Activated CD8-positive, alpha-beta memory T cell treated with anti-CD3 and anti-CD28 coated beads, Interleukin-2, amount 10 ng/mL, durations not matched to agents 7 days and 5 days (primary cell): ENCODE measurements around the gene UBE2I. TPM values are rescaled to one million over a fixed set of nuclear protein-coding genes. Genes with fewer than 3 reads are reported as not detected.
A peak's percentile ranks its signal among the peaks of the same experiment; 100 is the strongest.
"Not testable (repeated sequence)": the region's sequence is repeated elsewhere in the genome, so short reads cannot be mapped to it uniquely, and the experiment has no call there.

Experiments used
- ATAC-seq: fragments of 150-1000 bp; cut with Tn5 transposase; one replicate; pipeline ENCODE4 v1.10.0; 2021; ENCODE audit warnings: moderate library complexity
- CTCF ChIA-PET: fragments of 350-600 bp; sonication (Branson Sonifier 250); formaldehyde crosslinking; loops from one replicate; lab custom pipeline; 2021; ENCODE audit warnings: antibody characterized with exemption; lab: Charles Lee
- DNase-seq: peaks from one replicate; pipeline ENCODE4 v3.0.0-alpha.2; 2020
- H3K27ac Mint-ChIP-seq: one replicate; pipeline ENCODE4 v1.8.0; 2021; ENCODE audit warnings: mild to moderate bottlenecking, mixed read lengths
- H3K27me3 Mint-ChIP-seq: one replicate; pipeline ENCODE4 v1.8.0; 2021; ENCODE audit warnings: mixed read lengths
- H3K36me3 Mint-ChIP-seq: one replicate; pipeline ENCODE4 v1.8.0; 2021; ENCODE audit warnings: mild to moderate bottlenecking, mixed read lengths
- H3K4me1 Mint-ChIP-seq: one replicate; pipeline ENCODE4 v1.8.0; 2021; ENCODE audit warnings: mixed read lengths
- H3K4me3 Mint-ChIP-seq: one replicate; pipeline ENCODE4 v1.8.0; 2021; ENCODE audit warnings: mild to moderate bottlenecking, moderate library complexity, mixed read lengths
- H3K9me3 Mint-ChIP-seq: one replicate; pipeline ENCODE4 v1.8.0; 2022; ENCODE audit warnings: low read depth, mixed read lengths
- total RNA-seq, 2 experiments: library from RNA; stranded (reverse); gene quantifications; one replicate each; pipeline ENCODE4 v1.2.3, GENCODE V29; 2021

UBE2I gene
- total RNA-seq, result 100 to 1,000 TPM; 224 to 253 TPM

DNA sequence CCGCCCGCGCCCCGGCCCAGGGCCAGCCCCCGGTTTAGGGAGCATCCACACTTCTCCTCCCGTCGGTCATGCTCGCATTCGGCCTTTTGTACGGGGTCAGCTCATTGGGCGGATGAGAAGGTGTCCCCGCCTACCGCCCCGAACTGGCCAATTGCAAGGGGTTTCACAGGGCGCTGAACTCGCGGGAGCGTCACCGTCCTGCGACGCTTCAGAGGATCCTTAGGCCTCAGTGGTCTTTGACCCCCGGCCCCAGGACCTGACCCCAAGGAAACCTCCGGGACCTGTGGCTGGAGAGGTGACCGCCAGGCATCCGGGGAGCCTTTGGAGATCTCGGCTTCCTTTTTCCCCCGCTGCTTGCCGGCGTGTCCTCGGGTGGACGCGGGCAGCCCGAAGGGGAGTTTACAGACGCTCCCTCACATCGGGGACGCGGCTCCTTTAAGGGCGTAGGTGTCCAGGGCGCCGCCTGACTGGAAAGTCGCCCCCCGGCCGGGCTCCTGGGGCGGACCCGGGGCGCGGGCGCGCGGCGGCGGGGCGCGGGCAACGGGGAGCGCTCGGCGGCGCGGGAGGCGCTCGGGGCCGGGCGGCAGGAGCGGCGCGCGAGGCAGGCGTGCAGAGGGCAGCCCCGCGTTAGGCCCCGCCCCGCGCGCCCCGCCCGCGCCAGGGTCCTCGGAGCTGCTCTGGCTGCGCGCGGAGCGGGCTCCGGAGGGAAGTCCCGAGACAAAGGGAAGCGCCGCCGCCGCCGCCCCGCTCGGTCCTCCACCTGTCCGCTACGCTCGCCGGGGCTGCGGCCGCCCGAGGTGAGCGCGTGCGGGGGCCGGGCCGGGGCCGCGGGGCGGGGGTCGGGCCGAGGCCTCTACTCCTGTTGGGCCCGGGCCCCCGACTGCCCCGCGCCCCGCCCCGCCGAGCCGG lies at the start of gene UBE2I:
Gene UBE2I (plus strand): TSS at position 660 of the 909 bp plus-strand sequence. CDS start 4,395 bp downstream, outside the sequence.
- H3K27ac Mint-ChIP-seq, result peak within 1 kb of the TSS; percentile 98
- DNase-seq (peak; percentile 98), ATAC-seq (peak; percentile 75)
- no peaks in the 10 kb centered on the region for H3K9me3 Mint-ChIP-seq
- CTCF ChIA-PET, result interaction anchor here (1.1 to 1.4 kb wide), 2 partner anchors 8 to 23 kb away, joined by 3 to 5 read pairs; no protein-coding TSS in a partner anchor
- H3K36me3 Mint-ChIP-seq, result peaks cover 14% of the 10 kb centered on the region
- no peaks in the 10 kb centered on the region for H3K27me3 Mint-ChIP-seq
- peak within 1 kb of the TSS; percentile 97 for H3K4me3 Mint-ChIP-seq
- H3K4me1 Mint-ChIP-seq, result peaks cover 48% of the 10 kb centered on the region

DNA sequence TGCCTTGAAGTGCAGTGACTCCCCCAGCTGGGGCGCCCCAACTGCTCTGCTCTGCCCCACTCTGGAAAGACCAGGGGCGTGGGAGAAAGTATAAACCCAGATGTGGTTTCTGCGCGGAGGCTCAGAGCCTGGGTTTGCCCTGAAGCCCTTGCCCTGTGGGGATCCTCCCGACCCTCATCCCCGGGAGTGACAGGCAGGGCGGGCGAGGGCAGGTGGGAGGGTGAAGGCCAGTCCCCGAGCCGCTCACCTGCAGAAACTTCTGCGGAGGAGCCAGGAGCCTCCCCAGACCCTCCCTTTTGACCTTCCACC lies 49.7 kb upstream of the UBE2I start:
- H3K27ac Mint-ChIP-seq, result no peak overlapping the region
- CTCF ChIA-PET, result no interaction called here
- peaks cover 6% of the 10 kb centered on the region for H3K9me3 Mint-ChIP-seq
- H3K36me3 Mint-ChIP-seq, result peaks cover 3% of the 10 kb centered on the region
- peaks cover 2% of the 10 kb centered on the region for H3K4me1 Mint-ChIP-seq
- peaks cover 18% of the 10 kb centered on the region for H3K27me3 Mint-ChIP-seq
- DNase-seq, result no peak
- no peak for ATAC-seq
- H3K4me3 Mint-ChIP-seq, result no peak overlapping the region

DNA sequence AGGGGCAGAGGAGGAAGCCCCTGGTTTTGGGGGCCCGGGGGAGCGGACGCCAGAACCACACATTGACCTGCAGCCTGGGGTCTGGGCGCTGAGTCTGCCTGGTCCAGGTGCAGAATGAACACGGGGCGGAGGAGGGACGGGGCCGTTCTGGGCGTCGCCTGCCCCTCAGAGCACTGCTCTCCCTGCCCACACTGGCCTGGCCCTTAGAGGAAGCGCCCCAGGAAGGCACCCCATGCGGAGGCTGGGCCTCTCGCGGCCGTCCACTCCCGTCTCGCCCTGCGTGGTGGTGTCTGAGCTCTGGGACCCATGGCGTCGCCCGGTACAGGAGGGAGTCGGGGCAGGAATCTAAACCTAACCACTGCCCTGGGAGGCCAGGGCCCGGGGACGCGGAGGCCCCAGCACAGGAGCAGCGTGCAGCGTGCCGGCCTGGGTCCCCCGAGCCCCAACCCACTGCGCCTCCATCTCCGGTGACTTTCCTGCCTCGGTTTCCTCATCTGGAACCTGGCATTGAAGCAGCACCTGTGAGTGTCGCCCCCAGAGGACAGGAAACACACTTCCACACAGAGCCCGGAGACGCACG lies 49.2 kb upstream of the UBE2I start:
- peaks cover 18% of the 10 kb centered on the region for H3K27me3 Mint-ChIP-seq
- H3K9me3 Mint-ChIP-seq, result peaks cover 9% of the 10 kb centered on the region
- ATAC-seq (no peak), DNase-seq (no peak)
- no peak overlapping the region for H3K27ac Mint-ChIP-seq
- CTCF ChIA-PET, result no interaction called here
- no peak overlapping the region for H3K4me3 Mint-ChIP-seq
- peaks cover 3% of the 10 kb centered on the region for H3K36me3 Mint-ChIP-seq
- peaks cover 2% of the 10 kb centered on the region for H3K4me1 Mint-ChIP-seq

DNA sequence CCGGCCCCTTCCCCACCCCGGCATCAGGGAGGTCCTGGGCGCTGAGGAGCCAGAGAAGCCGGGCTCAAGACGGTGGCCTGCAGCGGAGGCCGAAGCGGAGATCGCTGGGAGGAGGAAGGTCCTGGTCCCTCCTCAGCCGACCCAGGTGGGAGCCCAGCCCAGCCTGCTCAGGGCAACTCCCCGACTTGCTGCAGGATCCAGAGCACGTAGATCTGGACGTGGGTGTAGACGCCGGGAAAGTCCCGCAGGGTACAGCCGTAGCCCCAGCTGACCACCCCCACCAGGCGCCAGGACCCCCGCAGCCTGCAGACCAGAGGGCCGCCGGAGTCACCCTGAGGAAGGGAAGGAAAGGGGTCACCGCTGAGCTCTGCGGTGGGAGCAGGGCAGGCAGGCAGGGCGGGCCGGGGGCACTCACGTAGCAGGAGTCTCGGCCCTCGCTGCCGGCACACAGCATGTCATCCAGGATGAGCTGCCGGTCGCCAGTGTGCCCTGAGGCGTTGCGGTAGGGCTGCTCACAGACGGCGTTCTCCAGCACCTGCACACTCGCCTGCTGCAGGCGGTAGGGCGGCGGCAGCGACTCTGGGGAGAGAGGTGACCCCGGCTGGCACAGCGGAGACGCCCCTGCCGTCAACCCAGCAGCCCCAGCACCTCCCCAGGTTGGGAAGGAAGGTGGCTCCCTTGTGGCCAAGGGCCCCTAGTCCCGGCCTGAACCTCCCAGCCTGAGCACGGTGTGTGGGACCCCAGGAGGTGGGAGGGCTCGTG lies 48.1 kb upstream of the UBE2I start:
- Mint-ChIP-seq H3K27me3 (peaks cover 18% of the 10 kb centered on the region), H3K4me3 (no peak overlapping the region), H3K4me1 (peaks cover 2% of the 10 kb centered on the region), H3K36me3 (peaks cover 3% of the 10 kb centered on the region), H3K27ac (no peak overlapping the region), H3K9me3 (peaks cover 9% of the 10 kb centered on the region)
- DNase-seq (no peak), ATAC-seq (no peak)
- CTCF ChIA-PET, result no interaction called here

DNA sequence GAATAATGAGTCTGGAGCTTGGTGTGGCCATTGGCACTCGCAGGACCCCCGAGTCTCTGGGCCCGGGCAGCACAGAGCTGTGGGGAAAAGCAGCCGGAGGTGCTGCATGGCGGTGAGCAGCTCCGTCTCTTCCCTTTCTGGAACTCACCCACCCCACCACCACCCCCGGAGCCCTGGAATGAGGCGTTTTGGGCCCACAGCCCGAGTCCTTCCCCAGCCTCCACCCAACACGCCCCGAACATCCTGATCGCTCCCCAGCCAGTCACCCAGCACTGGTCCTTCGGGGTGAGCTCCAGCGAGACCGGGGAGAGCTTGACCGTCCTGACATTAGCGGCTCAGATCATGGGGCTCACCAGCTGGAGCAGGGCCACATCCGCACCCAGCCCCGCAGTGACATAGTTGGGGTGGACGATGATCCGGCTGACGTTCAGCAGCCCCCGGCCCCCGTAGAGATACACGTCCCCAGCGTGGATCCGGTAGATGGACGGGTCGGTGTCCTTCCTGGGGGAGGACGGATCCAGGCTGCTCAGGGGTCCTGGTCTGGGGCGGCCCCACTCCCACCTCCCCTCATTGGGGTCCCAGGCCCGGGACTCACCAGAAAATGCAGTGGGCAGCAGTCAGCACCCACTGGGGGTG lies 47.1 kb upstream of the UBE2I start:
- peaks cover 9% of the 10 kb centered on the region for H3K9me3 Mint-ChIP-seq
- DNase-seq, result no peak
- CTCF ChIA-PET, result no interaction called here
- H3K4me3 Mint-ChIP-seq, result no peak overlapping the region
- peaks cover 2% of the 10 kb centered on the region for H3K4me1 Mint-ChIP-seq
- ATAC-seq, result no peak
- peaks cover 3% of the 10 kb centered on the region for H3K36me3 Mint-ChIP-seq
- H3K27me3 Mint-ChIP-seq, result peaks cover 18% of the 10 kb centered on the region
- no peak overlapping the region for H3K27ac Mint-ChIP-seq

DNA sequence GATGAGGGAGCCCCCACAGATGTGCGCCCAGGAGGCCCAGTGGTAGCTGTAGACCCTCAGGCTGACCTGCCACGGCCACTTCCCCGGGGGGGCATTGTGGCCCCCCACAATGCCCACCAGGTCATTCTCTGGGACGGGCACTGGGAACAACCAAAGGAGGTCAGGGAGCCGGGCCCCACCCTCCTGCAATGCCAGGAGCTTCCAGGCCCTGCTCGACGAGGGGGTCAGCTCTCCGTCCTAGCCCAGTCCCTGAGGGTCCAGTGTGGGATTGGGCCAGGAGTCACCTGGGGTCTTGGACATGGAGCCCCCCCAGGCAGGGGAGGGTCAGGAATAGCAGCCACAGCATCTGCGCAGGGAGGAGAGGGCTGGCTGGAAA lies 46.6 kb upstream of the UBE2I start:
- H3K36me3 Mint-ChIP-seq, result peaks cover 3% of the 10 kb centered on the region
- CTCF ChIA-PET, result no interaction called here
- no peak overlapping the region for H3K4me3 Mint-ChIP-seq
- no peak overlapping the region for H3K27ac Mint-ChIP-seq
- peaks cover 9% of the 10 kb centered on the region for H3K9me3 Mint-ChIP-seq
- ATAC-seq (no peak), DNase-seq (no peak)
- H3K4me1 Mint-ChIP-seq, result peaks cover 2% of the 10 kb centered on the region
- peaks cover 18% of the 10 kb centered on the region for H3K27me3 Mint-ChIP-seq

DNA sequence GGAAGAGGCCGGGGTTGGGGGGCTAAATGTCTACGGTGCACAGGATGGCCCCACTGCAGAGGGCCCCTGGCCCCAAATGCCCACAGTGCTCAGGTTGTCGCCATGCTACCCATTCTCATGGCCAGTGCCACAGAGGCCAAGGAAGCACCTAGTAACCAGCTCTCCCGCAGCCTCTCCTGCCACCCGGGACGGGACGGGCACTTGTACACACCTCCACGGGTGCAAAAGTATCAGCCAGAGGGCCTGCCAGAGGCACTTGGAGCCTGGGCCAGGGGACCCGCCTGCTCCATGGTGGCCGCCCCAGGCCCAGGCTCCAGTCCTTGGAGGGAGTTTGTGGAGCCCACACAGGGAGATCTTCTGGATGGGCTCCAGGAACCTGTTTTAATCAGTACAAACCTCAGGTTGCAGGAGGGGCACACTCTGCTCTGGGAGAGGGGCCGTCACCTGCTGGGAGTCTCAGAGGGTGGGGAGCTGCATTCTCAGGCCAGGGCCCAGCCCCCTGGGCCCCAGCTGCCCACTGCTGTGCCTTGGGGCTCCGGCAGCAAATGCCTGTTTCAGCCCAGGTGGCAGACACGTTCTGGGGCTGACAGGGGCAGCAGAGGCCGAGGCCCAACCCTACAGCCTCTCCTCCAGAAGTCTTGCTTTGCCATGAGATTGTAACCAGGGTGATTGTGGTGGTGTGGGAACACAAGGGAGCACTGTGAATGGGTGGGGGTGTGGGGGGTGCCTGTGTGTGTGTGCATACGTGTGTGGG lies 45.7 kb upstream of the UBE2I start:
- CTCF ChIA-PET, result no interaction called here
- H3K27ac Mint-ChIP-seq, result no peak overlapping the region
- DNase-seq, result no peak
- no peak for ATAC-seq
- H3K36me3 Mint-ChIP-seq, result peaks cover 3% of the 10 kb centered on the region
- H3K27me3 Mint-ChIP-seq, result peaks cover 18% of the 10 kb centered on the region
- H3K9me3 Mint-ChIP-seq, result peaks cover 9% of the 10 kb centered on the region
- no peak overlapping the region for H3K4me3 Mint-ChIP-seq
- H3K4me1 Mint-ChIP-seq, result peaks cover 2% of the 10 kb centered on the region

DNA sequence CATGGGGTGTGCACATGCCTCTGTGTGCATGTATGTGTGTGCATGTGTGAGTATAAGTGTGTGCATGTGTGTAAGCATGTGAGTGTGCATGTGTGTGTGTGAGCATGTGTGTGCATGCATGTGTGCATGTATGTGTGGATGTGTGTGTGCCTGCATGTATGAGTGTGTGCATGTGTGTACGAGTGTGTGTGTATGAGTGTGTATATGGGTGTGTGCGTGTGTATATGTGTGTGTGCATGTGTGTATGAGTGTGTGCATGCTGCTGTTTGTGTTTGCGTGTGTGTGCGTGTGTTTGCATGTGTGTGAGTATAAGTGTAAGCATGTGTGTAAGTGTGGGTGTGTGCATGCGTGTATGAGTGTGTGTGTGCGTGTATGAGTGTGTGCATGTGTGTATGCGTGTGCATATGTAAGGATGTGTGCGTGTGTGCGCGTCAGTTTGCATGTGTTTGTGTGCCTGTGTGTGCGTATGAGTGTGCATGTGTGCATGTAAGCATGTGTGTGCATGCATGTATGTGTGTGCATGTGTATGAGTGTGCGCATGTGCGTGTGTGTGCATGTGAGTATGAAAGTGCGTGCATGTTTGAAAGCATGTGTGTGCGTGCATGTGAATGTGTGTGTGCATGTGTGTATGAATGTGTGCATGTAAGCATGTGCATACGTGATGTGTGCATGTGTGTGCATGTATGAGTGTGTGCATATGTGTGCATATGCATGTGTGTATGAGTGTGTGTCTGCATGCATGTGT lies 44.9 kb upstream of the UBE2I start:
- CTCF ChIA-PET, result no interaction called here
- Mint-ChIP-seq H3K9me3 (peaks cover 9% of the 10 kb centered on the region), H3K27me3 (peaks cover 14% of the 10 kb centered on the region), H3K4me1 (no peaks in the 10 kb centered on the region), H3K36me3 (peaks cover 3% of the 10 kb centered on the region), H3K4me3 (no peak overlapping the region), H3K27ac (no peak overlapping the region)
- ATAC-seq (no peak), DNase-seq (no peak)

DNA sequence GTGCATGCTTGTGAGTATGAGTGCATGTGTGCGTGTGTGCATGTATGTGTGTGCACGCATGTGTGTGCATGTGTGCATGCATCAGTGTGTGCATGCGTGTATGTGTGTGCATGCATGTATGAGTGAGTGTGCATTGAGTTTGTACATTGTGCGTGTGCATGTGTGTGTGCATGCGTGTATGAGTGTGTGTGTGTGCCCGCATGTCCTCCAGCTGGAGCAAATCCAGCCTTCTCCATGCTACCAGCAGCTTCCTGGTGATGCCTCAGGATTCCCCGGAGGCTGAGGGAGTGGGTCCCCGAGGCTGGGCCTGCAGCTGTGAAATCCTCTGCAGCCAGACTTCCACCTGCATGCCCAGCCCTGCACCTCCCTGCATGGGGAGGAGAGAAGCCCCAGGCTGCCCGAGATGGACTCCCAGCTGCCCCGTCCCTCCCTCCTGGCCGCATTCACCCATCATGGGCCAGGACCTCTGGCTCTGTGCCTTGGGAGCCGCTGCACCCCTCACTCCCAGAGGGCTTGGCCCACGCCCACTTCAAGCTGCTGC lies 44.3 kb upstream of the UBE2I start:
- no peak for DNase-seq
- H3K9me3 Mint-ChIP-seq, result peaks cover 9% of the 10 kb centered on the region

DNA sequence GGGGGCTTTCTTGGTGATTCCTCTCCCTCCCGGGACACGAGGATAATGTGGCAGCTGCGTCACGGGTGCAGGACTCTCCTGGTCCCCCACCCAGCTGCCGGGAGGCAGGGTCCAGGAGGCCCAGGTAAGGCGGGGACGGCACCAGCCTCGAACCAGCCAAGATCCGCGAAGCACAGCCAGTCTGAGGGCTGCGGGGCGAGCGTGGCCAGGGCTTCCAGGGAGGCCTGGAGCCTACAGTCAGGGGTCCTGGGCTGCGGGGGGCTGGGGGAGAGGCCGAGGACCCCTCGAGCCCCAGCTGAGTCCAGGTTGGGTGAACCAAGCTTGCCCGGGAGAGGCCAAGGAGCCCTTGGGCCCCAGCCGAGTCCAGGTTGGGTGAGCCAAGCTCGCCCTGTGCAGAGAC lies 43.6 kb upstream of the UBE2I start:
- Mint-ChIP-seq H3K4me3 (no peak overlapping the region), H3K9me3 (peaks cover 9% of the 10 kb centered on the region), H3K27me3 (peaks cover 9% of the 10 kb centered on the region), H3K27ac (no peak overlapping the region), H3K36me3 (peaks cover 3% of the 10 kb centered on the region), H3K4me1 (no peaks in the 10 kb centered on the region)
- DNase-seq (no peak), ATAC-seq (no peak)
- CTCF ChIA-PET, result no interaction called here

More for the DNA sequence above, 44.3 kb upstream of the UBE2I start:
- peaks cover 3% of the 10 kb centered on the region for H3K36me3 Mint-ChIP-seq
- H3K27me3 Mint-ChIP-seq, result peaks cover 14% of the 10 kb centered on the region
- H3K27ac Mint-ChIP-seq, result no peak overlapping the region
- no peak for ATAC-seq
- no peak overlapping the region for H3K4me3 Mint-ChIP-seq
- CTCF ChIA-PET, result no interaction called here
- H3K4me1 Mint-ChIP-seq, result no peaks in the 10 kb centered on the region

DNA sequence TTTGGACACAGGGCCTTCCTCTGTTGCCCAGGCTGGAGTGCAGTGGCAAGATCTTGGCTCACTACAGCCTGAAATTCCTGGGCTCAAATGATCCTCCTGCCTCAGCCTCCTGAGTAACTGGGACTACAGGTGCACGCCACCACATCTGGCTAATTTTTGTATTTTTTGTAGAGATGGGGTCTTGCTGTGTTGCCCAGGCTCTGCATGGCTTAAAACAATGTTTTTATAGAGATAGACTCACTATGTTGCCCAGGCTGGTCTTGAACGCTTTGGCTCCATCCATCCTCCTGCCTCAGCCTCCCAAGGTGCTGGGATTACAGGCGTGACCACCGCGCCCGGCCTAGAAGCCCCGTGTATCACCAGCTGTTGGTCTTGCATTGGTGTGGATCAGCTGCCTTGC lies 40.0 kb upstream of the UBE2I start:
- CTCF ChIA-PET, H3K36me3 Mint-ChIP-seq, H3K4me1 Mint-ChIP-seq, H3K9me3 Mint-ChIP-seq, H3K27me3 Mint-ChIP-seq, ATAC-seq, H3K27ac Mint-ChIP-seq, DNase-seq, H3K4me3 Mint-ChIP-seq: not testable (repeated sequence)

DNA sequence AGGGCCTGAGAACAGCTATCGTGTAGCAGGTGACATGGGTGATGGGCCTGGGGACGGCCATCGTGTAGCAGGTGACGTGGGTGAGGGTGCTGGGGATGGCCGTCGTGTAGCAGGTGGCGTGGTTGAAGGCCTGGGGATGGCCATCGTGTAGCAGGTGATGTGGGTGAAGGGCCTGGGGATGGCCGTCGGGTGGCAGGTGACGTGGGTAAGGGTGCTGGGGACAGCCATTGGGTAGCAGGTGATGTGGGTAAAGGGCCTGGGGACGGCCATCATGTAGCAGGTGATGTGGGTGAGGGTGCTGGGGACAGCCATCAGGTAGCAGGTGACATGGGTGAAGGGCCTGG lies 38.1 kb upstream of the UBE2I start:
- Mint-ChIP-seq H3K27ac (no peak overlapping the region), H3K27me3 (no peaks in the 10 kb centered on the region), H3K4me3 (no peak overlapping the region), H3K9me3 (no peaks in the 10 kb centered on the region), H3K36me3 (no peaks in the 10 kb centered on the region), H3K4me1 (no peaks in the 10 kb centered on the region)
- DNase-seq (no peak), ATAC-seq (no peak)
- CTCF ChIA-PET, result no interaction called here
